ENCODE measurements around the gene PSEN2.

DNA sequence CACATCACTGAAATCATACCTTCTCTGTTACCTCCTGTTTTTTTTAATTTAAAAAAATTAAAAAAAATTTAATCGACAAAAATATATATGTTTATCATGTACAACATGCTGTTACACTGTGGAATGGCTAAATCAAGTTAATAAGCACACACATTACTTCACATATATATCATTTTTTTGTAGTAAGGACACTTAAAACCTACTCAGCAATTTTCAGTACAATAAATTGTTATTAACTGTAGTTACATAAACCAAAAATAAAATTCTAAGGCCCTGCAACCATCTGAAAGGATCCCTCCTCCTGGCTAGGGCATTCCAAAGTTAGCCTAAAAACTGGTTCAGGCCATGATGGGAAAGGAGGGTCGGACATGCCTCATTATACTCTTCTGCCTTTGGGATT, 46.1 kb downstream of the PSEN2 start:
- TF ChIP-seq REST (IDR thresholded peaks at IDR 0.05; ENCODE audit: low read depth) = no peak
- TF ChIP-seq EP300 (IDR thresholded peaks at IDR 0.05; ENCODE audit: borderline replicate concordance) = no peak
- TF ChIP-seq, protein P1, sequence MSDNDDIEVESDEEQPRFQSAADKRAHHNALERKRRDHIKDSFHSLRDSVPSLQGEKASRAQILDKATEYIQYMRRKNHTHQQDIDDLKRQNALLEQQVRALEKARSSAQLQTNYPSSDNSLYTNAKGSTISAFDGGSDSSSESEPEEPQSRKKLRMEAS (IDR thresholded peaks at IDR 0.05) = no peak
- no peak for TF ChIP-seq YY1 (IDR thresholded peaks at IDR 0.05; ENCODE audit: low read depth)
- no peak for TF ChIP-seq ZBTB7A (IDR thresholded peaks at IDR 0.05; ENCODE audit: low read depth)
- no peak for TF ChIP-seq RAD21 (IDR thresholded peaks at IDR 0.05; ENCODE audit: low read depth)
- no peak for TF ChIP-seq USF1 (IDR thresholded peaks at IDR 0.05)
- TF ChIP-seq FOXM1 (IDR thresholded peaks at IDR 0.05; ENCODE audit: borderline replicate concordance, low read depth) = no peak
- no peak for TF ChIP-seq EGR1 (IDR thresholded peaks at IDR 0.05)
